ENCODE measurements around the gene CYTH1. TPM values are rescaled to one million over a fixed set of nuclear protein-coding genes. Genes with fewer than 3 reads are reported as not detected.

Gene CYTH1
- total RNA-seq, 1 donor from 2014 or later: 147 TPM

GRCh38 chr17:78641243-78641642 lies 140.8 kb downstream of the CYTH1 start:
- H3K9me3 Mint-ChIP-seq: no peaks in the 10 kb centered on the region
- intact Hi-C loops (cut with micrococcal nuclease): no loop called here
- H3K27ac Mint-ChIP-seq: no peak overlapping the region
- H3K4me1 Mint-ChIP-seq (ENCODE audit: low read depth): peaks cover 25% of the 10 kb centered on the region
- peaks cover 6% of the 10 kb centered on the region for H3K27me3 Mint-ChIP-seq (ENCODE audit: insufficient read depth)
- no peak for DNase-seq (ENCODE audit: low spot score)
- peaks cover 4% of the 10 kb centered on the region for H3K36me3 Mint-ChIP-seq (ENCODE audit: low read depth)
- H3K4me3 Mint-ChIP-seq: no peak overlapping the region

- no peak overlapping the region for H3K4me3 Mint-ChIP-seq
- intact Hi-C loops (cut with micrococcal nuclease): no loop called here
- H3K27ac Mint-ChIP-seq: no peak overlapping the region
- DNase-seq (ENCODE audit: low spot score): no peak
- H3K4me1 Mint-ChIP-seq (ENCODE audit: low read depth): peaks cover 20% of the 10 kb centered on the region
- H3K27me3 Mint-ChIP-seq (ENCODE audit: insufficient read depth): peaks cover 6% of the 10 kb centered on the region
- H3K36me3 Mint-ChIP-seq (ENCODE audit: low read depth): no peaks in the 10 kb centered on the region
- no peaks in the 10 kb centered on the region for H3K9me3 Mint-ChIP-seq
These were observed 141.4 kb downstream of the CYTH1 start for GRCh38 chr17:78640700-78641099.

GRCh38 chr17:78637643-78638420 lies 144.2 kb downstream of the CYTH1 start:
- Mint-ChIP-seq H3K4me1 (ENCODE audit: low read depth) (peaks cover 7% of the 10 kb centered on the region), H3K27ac (no peak overlapping the region), H3K36me3 (ENCODE audit: low read depth) (no peaks in the 10 kb centered on the region), H3K9me3 (no peaks in the 10 kb centered on the region), H3K4me3 (no peak overlapping the region), H3K27me3 (ENCODE audit: insufficient read depth) (peaks cover 3% of the 10 kb centered on the region)
- intact Hi-C loops (cut with micrococcal nuclease): no loop called here
- DNase-seq (ENCODE audit: low spot score): no peak

GRCh38 chr17:78637146-78637545 lies 144.9 kb downstream of the CYTH1 start:
- H3K27ac Mint-ChIP-seq: no peak overlapping the region
- no peaks in the 10 kb centered on the region for H3K36me3 Mint-ChIP-seq (ENCODE audit: low read depth)
- no peak for DNase-seq (ENCODE audit: low spot score)
- H3K27me3 Mint-ChIP-seq (ENCODE audit: insufficient read depth): peaks cover 3% of the 10 kb centered on the region
- H3K9me3 Mint-ChIP-seq: no peaks in the 10 kb centered on the region
- intact Hi-C loops (cut with micrococcal nuclease): no loop called here
- H3K4me1 Mint-ChIP-seq (ENCODE audit: low read depth): peaks cover 7% of the 10 kb centered on the region
- no peak overlapping the region for H3K4me3 Mint-ChIP-seq

GRCh38 chr17:78634154-78634553 lies 147.9 kb downstream of the CYTH1 start:
- H3K27ac Mint-ChIP-seq: no peak overlapping the region
- H3K4me1 Mint-ChIP-seq (ENCODE audit: low read depth): peaks cover 11% of the 10 kb centered on the region
- H3K9me3 Mint-ChIP-seq: no peaks in the 10 kb centered on the region
- intact Hi-C loops (cut with micrococcal nuclease): no loop called here
- peaks cover 5% of the 10 kb centered on the region for H3K27me3 Mint-ChIP-seq (ENCODE audit: insufficient read depth)
- DNase-seq (ENCODE audit: low spot score): no peak
- H3K36me3 Mint-ChIP-seq (ENCODE audit: low read depth): no peaks in the 10 kb centered on the region
- no peak overlapping the region for H3K4me3 Mint-ChIP-seq

- Mint-ChIP-seq H3K4me3 (no peak overlapping the region), H3K36me3 (ENCODE audit: low read depth) (no peaks in the 10 kb centered on the region), H3K4me1 (ENCODE audit: low read depth) (peaks cover 8% of the 10 kb centered on the region), H3K27ac (no peak overlapping the region), H3K9me3 (no peaks in the 10 kb centered on the region), H3K27me3 (ENCODE audit: insufficient read depth) (peaks cover 2% of the 10 kb centered on the region)
- DNase-seq (ENCODE audit: low spot score): no peak
- intact Hi-C loops (cut with micrococcal nuclease): no loop called here
These were observed 152.6 kb downstream of the CYTH1 start for GRCh38 chr17:78629436-78629995.

GRCh38 chr17:78628547-78629435 lies 153.3 kb downstream of the CYTH1 start:
- Mint-ChIP-seq H3K4me1 (ENCODE audit: low read depth) (peaks cover 8% of the 10 kb centered on the region), H3K36me3 (ENCODE audit: low read depth) (no peaks in the 10 kb centered on the region), H3K9me3 (no peaks in the 10 kb centered on the region), H3K27me3 (ENCODE audit: insufficient read depth) (peaks cover 2% of the 10 kb centered on the region), H3K27ac (no peak overlapping the region), H3K4me3 (no peak overlapping the region)
- no peak for DNase-seq (ENCODE audit: low spot score)
- intact Hi-C loops (cut with micrococcal nuclease): no loop called here

GRCh38 chr17:78624324-78625151 lies 157.5 kb downstream of the CYTH1 start:
- Mint-ChIP-seq H3K36me3 (ENCODE audit: low read depth) (no peaks in the 10 kb centered on the region), H3K9me3 (no peaks in the 10 kb centered on the region), H3K27ac (no peak overlapping the region), H3K4me3 (no peak overlapping the region), H3K27me3 (ENCODE audit: insufficient read depth) (no peaks in the 10 kb centered on the region), H3K4me1 (ENCODE audit: low read depth) (no peaks in the 10 kb centered on the region)
- intact Hi-C loops (cut with micrococcal nuclease): no loop called here
- no peak for DNase-seq (ENCODE audit: low spot score)

Other genes starting within 250 kb of the CYTH1 start
- 0.07 and 0.18 TPM in 2 replicates for gene DNAH17, start 204.9 kb downstream of the CYTH1 start, total RNA-seq
- gene USP36, start 58.5 kb upstream of the CYTH1 start, total RNA-seq: 126 and 138 TPM in 2 replicates
- gene CEP295NL, start 120.9 kb upstream of the CYTH1 start, total RNA-seq: not detected in 2 replicates
- gene TIMP2, start 143.1 kb upstream of the CYTH1 start, total RNA-seq: 1.0 and 1.1 TPM in 2 replicates
- 75.3 and 78.5 TPM in 2 replicates for gene LGALS3BP, start 197.7 kb upstream of the CYTH1 start, total RNA-seq
- 54.7 and 57.3 TPM in 2 replicates for gene CANT1, start 227.5 kb upstream of the CYTH1 start, total RNA-seq
- not detected in 2 replicates for gene C1QTNF1, start 241.9 kb upstream of the CYTH1 start, total RNA-seq